Midbrain (tissue), 1 donor: ENCODE measurements around the gene FGF6.
"Not testable (repeated sequence)": the region's sequence is repeated elsewhere in the genome, so short reads cannot be mapped to it uniquely, and the experiment has no call there.

Experiments
- DNase-seq: peaks from one replicate; lab custom pipeline; 2025; lab: John Stamatoyannopoulos, UW

Gene FGF6, protein sequence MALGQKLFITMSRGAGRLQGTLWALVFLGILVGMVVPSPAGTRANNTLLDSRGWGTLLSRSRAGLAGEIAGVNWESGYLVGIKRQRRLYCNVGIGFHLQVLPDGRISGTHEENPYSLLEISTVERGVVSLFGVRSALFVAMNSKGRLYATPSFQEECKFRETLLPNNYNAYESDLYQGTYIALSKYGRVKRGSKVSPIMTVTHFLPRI

GRCh38 chr12:4445156-4446101, at the start of gene FGF6:
Gene FGF6, minus strand, starts transcription at chr12:4445815. Its CDS starts 245 bp downstream, at chr12:4445570.
- no peak for DNase-seq

DNA sequence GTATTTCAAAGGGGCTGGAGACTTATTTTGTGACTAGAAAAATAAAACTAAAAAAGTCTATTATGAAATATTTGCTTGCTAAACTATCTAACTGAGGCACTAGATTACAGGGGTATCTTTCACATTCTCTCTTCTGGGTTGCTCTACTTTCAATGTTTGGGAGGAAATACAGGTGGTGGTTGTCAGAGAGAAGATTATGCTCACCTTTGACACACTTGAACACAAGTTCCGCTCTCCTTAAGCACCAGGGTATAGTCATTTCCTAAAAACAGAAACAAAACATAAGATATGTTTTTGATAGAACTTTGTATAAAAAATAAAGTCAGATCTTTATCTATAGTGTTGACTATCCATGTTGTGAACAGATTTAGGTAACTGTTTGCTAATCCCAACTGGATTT, 45.4 kb upstream of the FGF6 start:
- DNase-seq = no peak

DNA sequence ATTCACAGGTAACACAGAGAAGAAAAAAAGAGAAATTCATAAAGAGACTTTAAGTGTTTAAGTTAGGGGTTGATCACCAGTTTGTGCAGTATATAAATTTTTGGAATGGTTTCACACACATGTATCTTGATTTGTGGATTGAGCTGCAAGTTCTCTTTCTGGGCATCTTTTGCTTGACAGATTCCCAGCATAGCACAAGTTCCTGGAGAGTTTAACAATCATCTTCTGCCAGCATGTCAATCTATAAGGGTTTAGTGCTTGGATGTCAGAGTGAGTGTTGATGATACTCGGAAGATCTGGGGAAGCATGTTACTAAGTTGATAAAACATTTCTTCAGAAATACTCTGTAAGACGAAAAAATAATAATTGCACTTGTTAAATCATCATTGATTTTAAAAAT, 43.9 kb upstream of the FGF6 start:
- DNase-seq = no peak

GRCh38 chr12:4486980-4487379, 41.4 kb upstream of the FGF6 start:
- peak; percentile 40 for DNase-seq

- no peak for DNase-seq
Measured at GRCh38 chr12:4486049-4486699, 40.6 kb upstream of the FGF6 start.

DNA sequence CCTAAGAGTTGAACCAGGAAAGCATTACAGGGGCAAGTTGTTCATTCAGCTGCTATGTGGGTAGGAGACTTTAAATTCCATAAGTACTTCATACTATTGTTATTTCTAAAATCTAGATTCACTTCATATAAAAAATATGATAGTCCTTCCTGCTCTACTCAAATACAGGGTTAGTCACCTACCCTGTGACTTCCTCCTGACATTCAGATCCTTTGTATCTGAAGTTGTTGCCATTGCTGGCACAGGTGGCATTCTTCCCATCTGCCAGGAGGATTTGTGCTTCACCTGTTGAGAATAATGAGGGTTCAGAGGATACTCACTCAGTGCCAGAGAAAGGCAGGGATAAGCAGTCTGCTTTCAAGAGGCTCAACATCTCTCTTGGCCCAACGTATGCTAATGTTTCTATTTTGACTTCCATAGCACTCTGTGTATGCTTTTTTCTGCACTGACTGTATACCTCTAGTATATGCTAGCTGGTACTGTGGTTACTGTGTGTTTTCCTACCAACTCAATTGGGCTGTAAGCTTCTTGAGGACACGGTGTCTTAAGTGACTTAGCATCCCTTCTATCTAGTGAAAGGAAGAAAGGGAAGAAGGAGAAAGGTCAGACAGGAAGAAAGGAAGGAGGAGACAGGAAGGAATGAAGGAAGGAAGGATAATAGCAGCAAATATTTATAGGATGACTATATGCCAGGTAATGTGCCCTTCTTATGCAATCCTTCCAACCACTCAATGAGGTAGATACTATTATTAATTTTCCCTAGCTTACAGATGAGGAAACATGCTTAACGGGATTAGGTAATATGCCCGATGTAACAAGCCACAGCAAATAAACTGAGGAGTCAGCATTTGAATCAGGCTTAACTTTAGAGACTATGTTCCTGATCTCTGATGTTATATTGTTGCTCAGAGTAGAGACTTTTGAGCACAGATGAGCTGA, 38.5 kb upstream of the FGF6 start:
- no peak for DNase-seq

DNA sequence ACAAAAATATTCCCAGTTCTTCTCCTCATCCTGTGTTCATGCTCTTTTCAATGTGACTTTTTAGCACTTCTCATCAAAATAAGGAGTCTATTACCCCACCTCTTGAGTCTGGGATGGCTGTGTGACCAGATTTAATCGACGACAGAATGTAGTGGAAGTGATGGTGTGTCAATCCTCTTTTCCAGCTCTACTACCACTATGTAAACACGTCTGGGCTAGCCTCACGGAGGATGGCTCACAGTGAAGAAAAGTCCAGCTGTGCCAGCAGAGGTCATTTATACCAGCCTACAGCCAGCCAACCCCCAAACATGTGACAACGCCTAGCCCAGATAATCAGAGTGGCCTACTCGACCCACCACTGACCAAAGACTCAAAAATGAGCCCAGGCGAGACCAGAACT, 37.3 kb upstream of the FGF6 start:
- DNase-seq = no peak

- no peak for DNase-seq
Measured at GRCh38 chr12:4478933-4479332, 33.3 kb upstream of the FGF6 start.

DNA sequence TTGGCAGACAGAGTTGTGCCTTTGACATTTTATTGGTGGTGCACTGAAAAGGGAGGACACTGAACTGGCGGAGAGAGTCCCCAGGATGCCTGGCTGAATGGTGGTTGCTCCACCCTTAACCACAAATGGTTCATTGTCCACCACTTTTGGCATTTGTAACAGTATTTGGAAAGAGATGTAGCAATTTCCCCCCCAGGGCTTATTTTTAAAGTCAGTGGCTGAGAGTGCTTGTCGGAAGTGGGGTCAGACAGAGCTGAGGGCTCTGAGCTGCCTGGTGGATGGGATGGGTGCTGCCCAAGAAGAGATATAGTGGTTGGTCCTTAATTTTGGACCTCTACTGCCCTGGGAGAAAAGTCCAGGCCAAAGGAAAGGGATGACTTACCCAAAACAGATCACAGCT, 31.5 kb upstream of the FGF6 start:
- no peak for DNase-seq

- DNase-seq = no peak
Measured at GRCh38 chr12:4472046-4472445, 26.4 kb upstream of the FGF6 start.

GRCh38 chr12:4471256-4471655, 25.6 kb upstream of the FGF6 start:
- no peak for DNase-seq

DNA sequence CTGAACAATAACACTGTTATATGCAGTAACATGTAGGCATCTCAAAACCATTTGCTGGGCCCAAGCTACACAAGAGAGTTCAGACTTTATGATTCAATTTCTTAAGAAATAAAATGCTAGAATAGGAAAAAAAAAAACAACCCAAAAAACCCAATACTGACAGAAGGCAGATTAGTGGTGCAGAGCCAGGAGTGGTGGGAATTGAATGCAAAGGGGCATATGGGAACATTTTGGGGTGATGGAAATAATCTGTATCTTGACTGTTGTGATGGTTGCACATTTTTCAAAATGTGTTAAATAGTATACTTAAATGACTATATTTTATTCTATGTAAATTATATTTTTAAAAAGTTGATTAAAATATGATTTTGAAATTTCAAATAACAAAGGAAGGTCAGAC, 23.4 kb upstream of the FGF6 start:
- no peak for DNase-seq

- DNase-seq = no peak
Measured at GRCh38 chr12:4460761-4461160, 15.1 kb upstream of the FGF6 start.

DNA sequence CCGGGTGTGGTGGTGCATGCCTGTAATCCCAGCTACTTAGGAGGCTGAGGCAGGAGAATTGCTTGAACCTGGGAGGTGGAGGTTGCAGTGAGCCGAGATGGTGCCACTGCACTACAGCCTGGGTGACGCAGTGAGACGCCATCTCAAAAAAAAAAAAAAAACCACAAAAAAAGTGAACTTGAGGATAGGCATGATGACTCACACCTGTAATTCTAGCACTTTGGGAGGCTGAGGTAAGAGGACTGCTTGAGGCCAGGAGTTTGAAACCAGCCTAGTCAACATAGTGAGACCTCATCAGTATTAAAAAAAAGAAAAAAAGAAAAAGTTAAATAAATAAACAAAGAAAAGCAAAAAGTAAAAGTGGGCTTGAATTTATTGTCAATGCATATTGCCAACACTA, 10.2 kb upstream of the FGF6 start:
- not testable (repeated sequence) for DNase-seq

- DNase-seq = no peak
Measured at GRCh38 chr12:4454315-4454860, 8.8 kb upstream of the FGF6 start.

DNA sequence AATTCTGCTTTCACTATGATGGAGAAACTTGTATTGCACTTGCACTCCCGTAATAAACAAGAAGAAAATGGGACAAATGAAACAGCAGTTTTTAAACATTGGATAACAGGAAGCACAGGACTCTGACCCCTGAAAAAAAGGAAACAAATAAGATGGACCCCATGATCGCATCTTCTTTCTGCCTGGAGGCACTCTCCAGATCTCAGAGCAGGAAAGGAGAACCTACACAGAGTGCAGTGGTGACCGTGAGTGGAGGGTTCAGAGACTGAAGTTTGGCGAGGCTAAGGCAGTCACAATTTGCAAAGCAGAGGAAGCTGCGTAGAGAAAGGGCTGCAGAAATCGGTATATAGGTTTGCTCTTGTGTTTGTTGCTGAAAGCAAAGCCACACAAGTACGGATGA, 6.1 kb upstream of the FGF6 start:
- DNase-seq = no peak

DNA sequence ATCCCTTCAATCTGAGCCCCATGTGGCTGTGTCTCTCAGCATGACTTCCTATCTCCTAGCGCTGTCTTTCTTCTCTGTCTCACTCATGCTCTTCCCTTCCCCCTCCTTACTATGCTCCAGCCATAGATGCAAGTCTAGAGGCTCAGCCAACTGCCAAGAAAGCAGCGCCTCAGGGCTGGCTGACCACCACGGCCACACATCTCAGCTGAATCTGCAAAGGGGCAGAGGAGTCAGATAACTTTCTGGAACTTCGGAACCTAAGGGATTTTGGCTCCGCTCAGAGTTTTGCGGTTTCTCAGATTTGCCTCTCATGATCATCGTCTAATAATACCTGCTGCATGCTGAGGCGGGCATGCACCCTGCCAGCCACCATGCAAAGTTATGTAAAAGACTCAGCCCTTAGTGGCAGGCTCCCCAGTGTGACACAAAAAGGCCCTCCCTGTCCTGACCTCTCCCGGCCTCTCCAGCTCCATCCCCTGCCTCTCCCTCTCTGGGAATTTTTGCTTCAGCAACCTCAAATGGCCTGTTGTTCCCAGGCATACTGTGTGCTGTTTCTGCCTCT, 5.0 kb upstream of the FGF6 start:
- DNase-seq = no peak

- no peak for DNase-seq
Measured at GRCh38 chr12:4449851-4450221, 4.2 kb upstream of the FGF6 start.

- no peak for DNase-seq
Measured at GRCh38 chr12:4448943-4449850, 3.6 kb upstream of the FGF6 start.

DNA sequence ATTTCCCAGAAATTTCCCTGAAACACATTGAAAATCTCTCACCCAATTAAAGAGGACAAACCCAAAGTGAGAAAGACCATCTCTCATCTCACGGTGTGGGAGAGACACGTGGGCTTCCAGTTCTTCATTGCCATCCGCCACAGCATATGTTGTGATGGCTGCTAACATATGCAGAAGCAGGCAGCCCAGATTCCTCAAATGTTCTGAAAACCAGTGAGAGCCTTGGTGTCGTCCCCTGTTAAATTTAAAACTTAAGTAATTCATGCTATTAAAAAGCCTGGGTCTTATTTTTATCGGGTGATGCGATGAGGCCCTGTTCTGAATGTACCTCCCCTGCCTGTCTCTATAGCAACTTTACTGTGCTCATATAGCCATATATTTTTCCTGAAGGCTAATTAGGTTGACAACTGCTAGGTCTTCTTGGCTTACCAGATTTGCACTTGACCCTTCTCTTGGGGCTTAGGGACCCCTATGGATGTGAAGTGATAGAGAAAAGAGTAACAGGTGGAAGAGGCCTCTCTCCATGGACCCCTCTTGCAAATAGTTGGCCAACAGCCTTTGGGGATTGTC, 2.8 kb upstream of the FGF6 start:
- no peak for DNase-seq
